Ureter (tissue), 1 donor: Measurements from ENCODE around the gene ADRA2B. TPM values are rescaled to one million over a fixed set of nuclear protein-coding genes. Genes with fewer than 3 reads are reported as not detected.

Experiments
- DNase-seq: peaks from one replicate; pipeline ENCODE4 v3.0.0-alpha.2; 2020; ENCODE audit warnings: low spot score
- total RNA-seq: library from RNA; stranded (reverse); gene quantifications from one replicate; pipeline ENCODE4 v1.2.4, GENCODE V29; 2023
- donor health status: DM: yes; HTN: yes; CAD: no.

The ADRA2B gene
- total RNA-seq, 1 donor from 2014 or later = 1.1 TPM

DNA sequence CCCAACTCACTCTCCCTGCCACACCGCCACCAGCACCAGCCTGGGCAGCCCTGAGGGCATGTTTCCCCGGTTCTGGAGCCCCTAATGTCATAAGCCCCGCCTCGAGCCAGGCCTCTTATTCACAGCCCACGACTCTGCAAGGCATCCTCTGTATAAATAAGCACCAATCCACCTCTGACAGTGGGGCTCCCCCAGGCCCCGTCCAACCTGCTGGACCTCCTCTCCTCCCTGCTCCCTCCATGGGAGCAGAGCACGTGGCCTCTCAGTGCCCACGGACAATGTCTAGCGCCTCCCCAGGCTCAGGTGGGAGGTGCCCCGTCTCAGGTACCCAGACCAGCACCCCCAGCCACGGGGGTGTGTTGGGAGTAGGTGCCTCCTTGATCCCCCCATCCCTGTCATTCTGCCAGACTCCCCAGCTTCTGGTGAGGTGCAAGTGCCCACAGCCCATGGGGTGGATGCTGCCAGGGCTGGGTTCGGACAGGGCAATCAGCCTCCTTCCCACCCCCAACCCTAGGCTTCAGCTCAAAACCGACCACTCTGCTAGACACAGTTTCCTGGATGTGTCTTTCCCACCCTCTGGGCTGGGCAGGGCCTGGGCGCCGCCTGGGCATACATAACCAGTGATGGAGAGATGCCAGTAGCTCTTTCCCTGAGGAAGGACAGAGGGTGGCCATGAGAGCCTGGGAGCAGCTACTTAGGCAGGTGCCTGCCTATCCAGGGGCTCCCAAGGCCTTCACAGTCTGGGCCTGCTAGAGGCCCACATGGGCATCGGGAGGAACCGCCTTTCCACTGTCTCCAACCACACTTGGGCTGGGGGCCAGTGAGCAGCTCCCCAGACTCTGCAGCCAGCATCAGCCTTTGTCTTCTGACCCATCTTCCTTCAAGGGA lies 1.6 kb upstream of the ADRA2B start:
- no peak for DNase-seq

DNA sequence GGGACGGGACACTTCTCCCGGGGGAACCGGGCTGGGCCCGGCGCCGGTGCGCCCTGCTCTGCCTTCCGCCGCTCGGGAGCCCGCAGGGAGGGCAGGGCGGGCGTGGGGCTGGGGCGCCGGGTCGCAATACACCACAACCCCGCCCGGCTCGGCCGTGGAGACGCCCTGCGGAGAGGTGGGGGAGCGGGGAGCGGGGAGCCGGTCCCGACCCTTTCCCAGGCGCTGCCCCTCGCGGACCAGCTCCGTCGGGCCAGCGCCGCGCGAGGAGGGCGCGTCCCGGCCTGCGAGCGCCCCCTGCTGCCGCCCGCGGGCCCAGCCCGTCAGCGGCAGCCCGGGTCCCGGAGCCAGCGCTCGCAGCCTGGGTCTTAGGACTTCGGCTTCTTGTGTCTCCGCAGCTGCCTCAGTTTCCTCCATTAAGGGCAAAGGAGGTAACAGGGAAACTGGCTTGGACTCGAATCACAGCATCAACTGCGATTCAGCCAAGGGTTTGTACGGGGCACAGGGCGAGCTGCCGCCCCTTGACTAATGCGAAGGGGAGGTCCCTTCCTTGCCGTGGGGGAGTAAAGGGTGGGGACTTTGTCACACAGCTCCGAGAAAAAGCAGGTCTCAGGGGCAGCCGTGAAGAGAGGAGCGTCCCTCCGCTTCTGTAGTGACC lies 635 bp upstream of the ADRA2B start:
- DNase-seq = no peak

DNA sequence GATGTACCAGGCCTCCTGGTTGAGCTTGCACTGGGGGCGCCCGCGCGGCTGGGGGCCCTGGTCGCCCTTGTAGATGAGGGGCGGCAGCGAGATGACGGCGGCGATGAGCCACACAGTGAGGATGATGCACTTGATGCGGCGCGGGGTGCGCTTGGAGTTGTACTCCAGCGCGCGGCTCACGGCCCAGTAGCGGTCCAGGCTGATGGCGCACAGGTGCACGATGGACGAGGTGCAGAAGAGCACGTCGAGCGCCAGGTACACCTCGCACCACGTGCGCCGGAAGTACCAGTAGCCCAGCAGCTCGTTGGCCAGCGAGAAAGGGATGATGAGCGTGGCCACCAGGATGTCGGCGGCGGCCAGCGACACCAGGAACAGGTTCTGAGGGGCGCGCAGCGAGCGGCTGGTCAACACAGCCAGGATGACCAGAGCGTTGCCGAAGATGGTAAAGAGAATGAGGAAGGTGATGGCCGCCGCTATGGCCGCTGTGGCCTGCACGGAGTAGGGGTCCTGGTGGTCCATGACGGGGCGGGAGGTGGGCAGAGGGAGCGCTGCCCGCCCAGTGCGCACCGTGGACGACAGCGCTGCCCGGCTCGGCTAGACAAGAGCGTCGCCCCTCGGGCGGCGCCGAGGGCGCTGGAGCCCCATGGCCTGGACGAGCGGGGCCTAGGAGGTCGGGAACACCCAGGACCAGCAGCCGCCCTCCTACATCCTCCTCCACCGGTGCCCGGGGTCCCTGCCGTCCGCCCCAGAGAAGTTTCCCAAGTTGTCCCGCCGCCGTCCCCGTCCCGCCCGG lies 544 bp downstream of the ADRA2B start:
- no peak for DNase-seq

DNA sequence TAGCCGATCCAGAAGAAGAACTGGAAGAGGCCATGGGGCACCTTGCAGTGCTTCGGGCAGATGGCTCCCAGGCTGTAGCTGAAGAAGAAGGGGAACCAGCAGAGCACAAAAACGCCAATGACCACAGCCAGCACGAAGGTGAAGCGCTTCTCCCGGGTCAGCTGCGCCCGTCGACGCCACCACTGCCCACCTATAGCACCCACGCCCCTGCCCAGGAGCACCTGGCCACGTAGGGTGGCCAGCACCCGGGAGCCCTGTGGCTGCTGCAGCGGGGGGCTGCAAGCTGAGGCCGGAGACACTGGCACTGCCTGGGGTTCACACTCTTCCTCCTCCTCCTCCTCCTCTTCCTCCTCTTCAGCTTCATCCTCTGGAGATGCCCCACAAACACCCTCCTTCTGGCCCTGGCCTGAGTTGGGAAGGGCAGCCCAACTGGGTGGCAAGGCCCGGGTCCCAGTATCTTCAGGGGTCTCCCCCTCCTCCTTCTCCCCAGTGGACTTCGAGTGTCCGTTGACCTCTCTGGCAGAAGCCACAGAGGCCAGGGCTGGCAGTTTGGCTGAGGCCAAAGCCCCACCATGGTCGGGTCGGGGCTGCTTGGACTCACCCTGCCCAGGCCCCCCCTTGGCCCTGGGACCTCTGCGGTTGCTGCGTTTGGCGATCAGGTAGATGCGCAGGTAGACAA lies 1.3 kb downstream of the ADRA2B start:
- DNase-seq = no peak

DNA sequence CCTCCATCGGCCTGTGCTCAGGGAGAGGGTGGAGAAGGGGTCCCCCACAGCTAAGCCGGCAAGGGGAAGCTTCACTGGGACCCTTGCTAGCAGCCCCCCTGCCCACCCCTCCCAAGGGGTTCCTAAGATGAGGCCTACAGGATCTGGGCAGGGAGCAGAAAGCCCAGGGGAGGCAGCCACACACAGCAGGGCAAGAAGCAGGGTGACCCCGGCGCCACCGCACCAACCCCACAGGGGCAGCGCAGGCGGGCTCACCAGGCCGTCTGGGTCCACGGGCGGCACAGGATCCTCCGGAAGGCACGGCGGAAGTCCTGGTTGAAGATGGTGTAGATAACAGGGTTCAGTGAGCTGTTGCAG lies 1.8 kb downstream of the ADRA2B start:
- no peak for DNase-seq

DNA sequence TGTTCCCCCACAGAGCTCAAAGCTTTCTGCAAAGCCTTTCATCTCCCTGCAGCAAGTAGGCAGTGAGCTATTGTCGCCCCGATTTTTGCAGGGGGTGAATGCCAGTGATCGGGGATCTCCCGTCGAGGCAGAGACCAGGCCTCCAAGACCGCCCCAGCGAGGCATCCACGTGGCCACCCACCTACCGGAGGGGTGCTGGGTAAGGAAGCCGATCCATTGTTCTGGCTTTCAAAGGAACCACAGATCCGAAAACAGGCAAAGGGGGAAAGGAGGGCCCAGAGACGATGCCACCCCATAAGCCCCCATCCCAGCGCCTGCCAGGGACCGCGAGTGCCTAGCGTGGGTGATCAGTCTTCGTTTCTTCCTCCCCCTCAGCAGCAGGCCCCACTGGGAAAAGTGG lies 2.4 kb downstream of the ADRA2B start:
- no peak for DNase-seq

DNA sequence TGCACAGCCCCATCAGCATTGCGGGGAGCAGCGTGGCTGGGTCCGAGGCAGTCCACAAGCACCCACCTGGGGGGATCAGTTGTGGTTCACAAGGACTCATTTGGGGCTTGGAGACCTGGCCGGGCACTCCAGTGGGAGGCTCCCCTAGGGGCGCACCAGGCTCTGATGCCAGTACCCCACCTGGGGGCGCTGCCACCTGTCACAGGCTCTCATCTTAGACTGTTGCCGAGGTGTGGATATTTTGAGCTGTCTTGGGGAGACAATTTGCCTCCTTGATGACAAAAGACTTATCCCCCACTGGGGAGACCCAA lies 3.0 kb downstream of the ADRA2B start:
- no peak for DNase-seq

DNA sequence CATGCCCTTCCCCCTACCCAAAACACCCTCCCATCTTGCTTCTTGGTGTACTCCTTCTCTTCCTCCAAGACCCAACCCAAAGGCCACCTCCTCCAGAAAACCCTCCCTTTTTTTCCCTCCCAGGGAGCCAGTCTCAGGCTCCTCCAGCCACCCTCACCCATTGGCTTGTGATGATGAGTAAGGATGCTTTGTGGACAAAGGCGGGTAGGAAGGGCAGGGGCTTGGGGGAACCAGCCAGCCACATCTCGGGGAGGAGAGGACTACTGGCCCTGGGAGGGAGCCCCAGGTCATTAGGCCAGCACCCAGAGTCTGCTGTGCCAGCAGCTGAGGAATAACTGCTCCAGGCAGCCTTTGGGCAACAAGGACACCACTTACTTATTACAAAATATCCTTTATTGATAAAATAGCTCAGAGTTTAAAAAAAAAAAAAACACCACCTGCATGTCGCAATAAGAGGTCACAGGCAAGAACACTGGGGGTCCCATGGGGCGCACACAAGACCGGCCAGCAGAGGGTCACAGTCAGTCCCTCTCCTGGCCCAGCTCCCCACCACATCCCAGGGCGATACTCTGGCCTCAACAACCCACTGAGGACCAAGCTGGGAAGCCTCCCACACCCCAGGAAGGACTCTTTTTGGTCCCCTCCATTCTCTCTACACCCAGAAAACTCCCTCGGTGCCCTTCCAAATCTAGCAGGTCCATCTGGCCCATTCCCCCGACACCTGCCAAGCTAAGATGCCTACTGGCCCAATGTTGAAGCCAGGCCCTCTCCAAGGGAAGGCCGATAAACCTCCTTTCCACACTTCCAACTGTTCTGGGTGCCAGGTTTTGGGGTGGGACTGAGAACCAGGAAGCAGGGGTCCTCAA lies 3.6 kb downstream of the ADRA2B start:
- no peak for DNase-seq

DNA sequence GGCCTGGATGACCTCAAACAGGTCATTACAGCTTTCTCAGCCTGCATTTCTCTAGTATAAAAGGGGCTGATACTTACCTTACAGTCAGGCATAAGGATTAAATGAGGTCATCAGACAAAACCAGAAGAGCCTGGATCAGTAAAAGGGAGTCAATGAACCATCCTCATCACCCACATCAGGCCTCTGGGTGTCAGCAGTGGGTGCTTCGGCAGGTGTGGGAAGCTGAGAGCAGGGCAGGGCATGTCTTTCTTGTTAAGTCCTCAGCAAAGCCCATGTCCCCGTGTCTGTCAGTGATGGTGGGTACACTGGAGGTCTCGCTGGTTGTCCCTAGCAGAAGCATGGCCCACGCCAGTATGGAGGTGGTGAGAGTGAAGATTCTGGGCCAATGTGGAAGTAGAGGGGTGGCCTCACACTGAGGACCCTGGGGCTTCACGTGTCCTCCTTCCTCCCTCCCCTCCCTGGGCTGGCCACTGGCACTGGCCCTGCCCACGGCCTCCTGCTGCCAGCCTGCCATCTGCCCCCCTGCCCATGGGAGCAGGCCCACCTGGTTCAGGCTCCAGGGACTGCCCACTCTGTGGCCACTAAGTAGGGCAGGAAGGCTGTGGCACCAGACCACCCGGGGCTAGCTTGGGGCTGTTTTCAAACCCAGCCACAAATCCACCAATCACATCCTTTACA lies 4.4 kb downstream of the ADRA2B start:
- no peak for DNase-seq

DNA sequence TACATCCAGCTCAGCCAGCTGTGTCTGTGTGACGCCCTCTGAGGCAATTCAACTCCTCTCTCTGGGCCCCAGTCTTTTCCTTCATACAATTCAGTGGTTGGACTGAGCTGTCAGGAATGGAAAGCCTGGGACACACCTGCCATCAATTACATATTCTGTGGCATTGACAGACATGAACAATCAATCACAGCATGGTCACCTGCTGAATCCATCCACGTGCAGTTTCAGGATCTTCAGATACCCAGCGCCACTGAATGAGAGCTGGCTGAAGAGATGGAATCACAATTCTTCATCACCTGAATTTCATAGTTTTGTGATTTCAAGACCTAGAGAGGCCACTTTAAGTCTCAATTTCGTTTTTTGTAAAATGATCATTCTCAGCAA lies 5.1 kb downstream of the ADRA2B start:
- DNase-seq = no peak

DNA sequence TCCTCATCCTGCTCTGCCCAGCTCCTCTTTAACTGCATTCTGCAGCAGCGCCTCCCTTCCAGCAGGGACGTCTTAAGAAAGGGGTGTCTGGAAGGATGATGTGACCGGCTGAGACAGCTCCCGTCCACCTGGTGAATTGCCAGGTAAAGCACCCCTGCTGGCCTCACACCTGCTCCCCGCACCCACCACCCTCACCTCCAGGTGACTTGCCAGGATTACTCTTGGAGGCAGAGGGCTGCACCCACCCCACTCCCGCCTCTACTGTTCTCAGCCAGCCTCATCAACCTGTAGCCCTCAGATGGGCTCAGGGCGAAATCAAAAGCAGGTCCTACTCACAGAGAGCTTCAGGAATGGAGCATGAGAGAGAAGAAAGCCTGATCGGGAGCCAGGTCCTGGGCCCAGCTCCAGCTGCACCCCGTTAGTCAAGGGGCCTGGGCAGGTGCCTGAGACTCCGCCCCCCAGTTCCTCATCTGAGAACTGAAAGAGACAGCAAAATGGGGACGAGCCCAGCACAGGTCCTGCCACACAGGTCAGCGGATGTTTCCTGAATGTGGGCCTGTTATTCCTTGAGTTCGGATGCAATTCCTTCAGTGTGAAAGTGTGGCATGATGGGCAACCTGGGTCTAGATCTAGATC lies 5.6 kb downstream of the ADRA2B start:
- no peak for DNase-seq

DNA sequence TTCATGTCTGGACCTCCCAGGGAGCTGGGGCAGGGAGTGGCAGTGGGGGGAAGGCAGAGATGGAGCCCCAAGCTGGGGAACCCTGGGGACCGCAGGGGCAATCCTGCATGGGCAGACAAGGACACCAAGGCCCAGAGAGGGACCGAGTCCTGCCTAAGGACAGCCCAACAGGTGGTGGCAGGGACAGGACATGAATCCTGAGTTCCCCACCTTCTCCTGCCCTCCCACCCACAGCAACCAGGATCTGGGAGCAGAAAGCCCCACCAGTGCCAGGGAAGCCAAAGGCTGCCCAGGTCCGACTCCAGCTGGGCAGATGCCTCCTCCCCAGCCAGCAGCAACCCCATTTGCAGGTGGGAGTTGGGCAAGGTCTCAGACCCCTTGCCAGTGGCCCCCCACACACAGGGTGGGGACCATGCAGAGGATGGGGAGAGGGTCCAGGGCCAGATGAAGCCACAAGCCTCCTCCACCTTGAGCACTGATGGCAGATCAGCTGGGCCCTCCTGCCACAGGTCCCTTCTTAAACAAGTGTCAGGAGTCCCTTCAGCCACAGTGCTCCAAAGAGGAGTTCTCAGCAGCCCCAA lies 6.3 kb downstream of the ADRA2B start:
- DNase-seq = no peak

DNA sequence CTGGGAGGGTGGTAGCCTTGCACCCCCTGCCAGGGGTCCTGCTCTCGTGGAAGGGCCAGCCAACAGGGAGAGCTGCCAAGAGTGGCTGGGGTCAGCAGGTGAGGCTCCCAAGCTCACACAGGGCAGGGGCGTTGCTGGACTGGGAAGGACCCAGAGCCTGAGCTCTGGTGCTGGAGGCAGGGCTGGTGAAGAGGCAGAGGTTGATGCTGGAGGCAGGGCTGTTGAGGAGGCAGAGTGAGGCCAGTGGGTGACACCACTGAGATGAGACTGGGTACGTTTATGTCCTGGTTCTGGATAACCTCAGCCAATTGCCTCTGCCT lies 7.0 kb downstream of the ADRA2B start:
- no peak for DNase-seq

DNA sequence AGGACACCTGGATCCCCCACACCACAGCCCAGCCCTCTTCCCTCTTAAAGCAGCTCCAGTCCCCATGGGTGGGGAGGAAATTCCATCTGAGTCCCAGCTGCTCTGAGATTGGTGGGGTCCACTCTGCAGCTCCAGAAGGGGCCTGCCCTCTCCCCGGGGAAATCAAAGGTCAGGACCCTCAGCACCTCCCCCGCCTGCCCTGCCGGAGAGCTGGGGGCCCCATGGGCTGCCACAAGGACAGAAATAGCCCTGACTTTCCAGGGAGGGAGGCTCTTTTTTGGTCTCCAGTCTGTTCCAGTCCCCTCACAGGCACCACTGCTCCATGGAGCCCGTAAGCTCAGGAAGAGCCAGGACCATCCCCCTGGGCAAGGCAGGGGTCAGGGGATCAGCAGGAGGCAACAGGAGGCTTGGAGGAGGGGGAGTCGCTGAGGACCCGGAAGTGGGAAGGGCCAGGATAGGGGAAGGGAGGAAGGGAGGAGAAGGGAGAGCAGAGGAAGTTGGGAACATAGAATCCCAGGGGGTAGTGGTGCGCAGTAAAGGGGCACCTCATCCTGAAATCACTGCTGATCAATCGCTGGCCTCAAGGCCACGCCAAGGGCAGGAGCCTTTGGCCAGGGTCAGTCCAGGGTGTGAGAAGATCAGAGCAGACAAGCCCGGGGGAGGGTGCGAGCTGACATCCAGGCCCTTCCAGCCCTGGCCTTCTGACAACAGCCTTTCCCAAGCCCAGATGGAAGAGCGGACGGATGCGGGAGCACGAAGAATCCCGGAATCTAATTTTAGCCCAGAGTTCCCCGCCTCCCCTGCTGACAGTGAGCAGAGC lies 7.6 kb downstream of the ADRA2B start:
- DNase-seq = no peak

DNA sequence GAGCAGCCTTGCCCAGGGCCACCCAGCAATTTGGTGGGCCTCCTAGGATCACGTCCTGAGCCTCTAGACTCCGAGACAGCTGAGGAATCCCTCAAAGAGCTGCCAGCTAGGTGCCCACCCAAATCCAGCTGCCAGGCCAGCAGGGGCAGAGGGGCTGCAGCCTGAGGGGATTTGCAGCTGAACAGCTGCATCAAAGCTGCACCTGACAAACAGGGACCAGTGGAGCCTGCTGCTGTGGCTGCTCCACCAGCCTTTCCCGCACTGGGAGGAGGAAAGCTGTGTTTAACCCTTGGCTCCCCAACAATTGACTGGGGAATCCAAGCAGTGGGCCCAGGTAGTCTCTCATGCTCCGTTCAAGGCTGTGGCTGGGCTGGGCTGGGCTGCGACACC lies 8.2 kb downstream of the ADRA2B start:
- no peak for DNase-seq

DNA sequence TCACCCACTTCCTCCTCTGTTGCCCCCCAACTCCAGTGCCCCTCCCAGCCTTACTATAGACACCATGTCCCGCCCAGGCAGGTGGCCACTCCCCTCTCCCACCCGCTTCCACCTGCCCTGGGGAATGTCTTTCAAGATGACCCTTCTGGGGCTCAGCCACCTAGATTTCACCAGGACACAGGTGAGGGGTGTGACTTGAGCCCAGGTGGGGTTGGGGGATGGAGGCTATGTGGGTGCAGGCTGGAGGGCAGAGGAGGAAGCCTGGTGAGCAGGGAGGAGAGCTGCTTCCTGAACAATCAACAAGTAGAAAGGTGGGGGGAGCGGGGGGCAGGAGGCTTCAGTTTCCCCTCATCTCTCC lies 8.7 kb downstream of the ADRA2B start:
- DNase-seq = no peak

DNA sequence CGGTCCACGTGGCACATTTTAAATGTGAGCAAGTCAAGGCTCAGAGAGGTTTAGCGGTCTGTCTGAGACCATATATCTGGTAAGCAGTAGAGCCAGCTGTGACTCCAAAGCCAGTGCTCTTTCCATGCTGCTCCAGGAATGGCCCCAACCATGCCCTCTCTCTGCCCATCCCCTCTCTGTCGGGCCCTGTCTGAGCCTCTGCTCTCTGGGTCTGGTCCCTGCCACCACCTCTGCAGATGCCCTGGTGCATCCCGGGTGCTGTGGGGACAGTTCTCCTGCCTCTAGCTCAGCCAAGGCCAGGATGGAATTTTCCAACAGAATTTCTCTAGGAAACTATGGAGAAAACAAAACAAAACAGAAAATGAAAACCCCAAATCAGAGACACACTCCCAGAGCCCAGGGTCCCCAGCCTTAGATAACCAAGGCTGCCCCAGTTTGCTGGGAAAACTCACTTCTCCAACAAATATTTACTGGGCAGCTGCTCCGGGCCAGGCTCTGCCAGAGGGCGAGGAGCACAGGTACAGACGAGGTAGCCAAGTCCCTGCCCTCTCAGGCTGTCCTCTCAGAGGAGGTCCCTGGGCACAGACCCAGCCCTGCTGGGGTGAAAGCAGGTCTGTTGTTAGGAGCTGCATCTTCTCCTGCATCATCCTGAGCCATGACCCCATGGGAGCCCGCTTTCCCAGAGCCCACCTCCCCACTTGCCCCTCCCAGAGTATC lies 9.2 kb downstream of the ADRA2B start:
- no peak for DNase-seq

DNA sequence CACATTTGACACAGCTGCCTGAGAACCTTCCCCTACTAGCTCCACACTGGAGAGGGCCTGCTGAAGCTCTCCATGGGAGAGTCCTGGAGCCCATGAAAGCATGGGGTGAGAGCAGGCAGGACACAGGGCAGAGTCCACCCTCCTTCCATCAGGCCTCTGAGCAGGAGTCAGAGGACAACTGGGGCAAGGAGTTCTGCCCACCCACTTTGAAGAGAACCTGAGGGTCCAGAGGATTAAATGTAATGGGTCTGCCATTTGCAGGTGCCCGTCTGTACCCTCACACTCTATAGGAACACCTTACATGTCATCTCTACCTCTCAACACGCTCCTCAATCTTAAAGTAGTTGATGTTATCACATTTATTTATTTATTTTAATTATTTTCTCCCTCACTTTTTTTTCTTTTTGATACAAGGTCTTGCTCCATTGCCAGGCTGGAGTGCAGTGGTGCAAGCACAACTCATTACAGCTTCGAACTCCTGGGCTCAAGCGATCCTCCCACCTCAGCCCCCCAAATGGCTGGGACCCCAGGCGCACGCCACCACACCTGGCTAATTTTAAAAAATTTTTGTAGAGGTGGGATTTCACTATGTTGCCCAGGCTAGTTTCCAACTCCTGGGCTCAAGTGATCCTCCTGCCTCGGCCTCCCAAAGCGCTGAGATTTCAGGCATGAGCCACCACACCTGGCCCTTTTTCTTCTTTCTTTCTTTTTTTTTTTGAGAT lies 10.2 kb downstream of the ADRA2B start:
- no peak for DNase-seq
